CD4-positive, alpha-beta memory T cell (primary cell): ENCODE measurements around the gene ITPR2. TPM values are rescaled to one million over a fixed set of nuclear protein-coding genes. Genes with fewer than 3 reads are reported as not detected.

Experiments
- CTCF ChIA-PET: fragments of 350-600 bp; sonication (Branson Sonifier 250); formaldehyde crosslinking; loops from one replicate; lab custom pipeline; 2021; ENCODE audit warnings: inconsistent platforms; ENCODE audit not compliant: partially characterized antibody; lab: Charles Lee
- POLR2A ChIA-PET: fragments of 350-600 bp; sonication (Branson Sonifier 250); formaldehyde crosslinking; loops from one replicate; lab custom pipeline; 2021; ENCODE audit not compliant: partially characterized antibody; lab: Charles Lee
- DNase-seq, 5 donors: peaks; one replicate each; pipeline versions ENCODE4 v3.0.0 to v3.0.0-alpha.2; 2020 to 2022; ENCODE audit warnings: mixed read lengths in 1 of 5
- H3K27ac ChIP-seq: one replicate; pipeline ENCODE4 v1.7.0; 2013; ENCODE audit warnings: low read depth, low read length
- H3K27me3 ChIP-seq: 2 replicates; pipeline ENCODE4 v1.7.0; 2013; ENCODE audit warnings: mild to moderate bottlenecking, low read length, moderate library complexity; ENCODE audit not compliant: insufficient read depth
- H3K36me3 ChIP-seq: 2 replicates; pipeline ENCODE4 v1.7.0; 2013; ENCODE audit warnings: mild to moderate bottlenecking, low read length, moderate library complexity; ENCODE audit not compliant: insufficient read depth
- H3K4me1 ChIP-seq: 2 replicates; pipeline ENCODE4 v1.7.0; 2013; ENCODE audit warnings: mild to moderate bottlenecking, low read length, moderate library complexity; ENCODE audit not compliant: insufficient read depth
- H3K4me3 ChIP-seq, 2 donors: one replicate each; pipeline ENCODE4 v1.7.0; 2013; ENCODE audit warnings: low read length in 2 of 2, mild to moderate bottlenecking in 1 of 2
- H3K9me3 ChIP-seq, 2 donors: one replicate each; pipeline ENCODE4 v1.7.0; 2013; ENCODE audit warnings: low read length in 2 of 2, control low read depth in 1 of 2; ENCODE audit not compliant: control insufficient read depth in 1 of 2
- H3K27ac Mint-ChIP-seq, 7 donors: one replicate each; pipeline ENCODE4 v1.8.0; 2020 to 2021; ENCODE audit warnings: mixed read lengths in 7 of 7, mild to moderate bottlenecking in 6 of 7, inconsistent platforms in 3 of 7, moderate library complexity in 3 of 7
- H3K27me3 Mint-ChIP-seq, 2 donors: one replicate each; pipeline ENCODE4 v1.8.0; 2020 to 2021; ENCODE audit warnings: mixed read lengths in 2 of 2
- H3K36me3 Mint-ChIP-seq, 2 donors: one replicate each; pipeline ENCODE4 v1.8.0; 2020 to 2021; ENCODE audit warnings: mixed read lengths in 2 of 2, inconsistent platforms in 1 of 2, mild to moderate bottlenecking in 1 of 2
- H3K4me1 Mint-ChIP-seq, 4 donors: one replicate each; pipeline ENCODE4 v1.8.0; 2020 to 2021; ENCODE audit warnings: mixed read lengths in 4 of 4, mild to moderate bottlenecking in 1 of 4
- H3K4me3 Mint-ChIP-seq, 8 donors: one replicate each; pipeline ENCODE4 v1.8.0; 2020 to 2021; ENCODE audit warnings: mixed read lengths in 8 of 8, mild to moderate bottlenecking in 7 of 8, moderate library complexity in 6 of 8, inconsistent platforms in 3 of 8
- H3K9me3 Mint-ChIP-seq, 8 donors: one replicate each; pipeline ENCODE4 v1.8.0; 2020 to 2021; ENCODE audit warnings: mixed read lengths in 8 of 8, mild to moderate bottlenecking in 5 of 8, inconsistent platforms in 3 of 8, moderate library complexity in 1 of 8
- intact Hi-C: fragments of 100-400 bp; cut with micrococcal nuclease; formaldehyde crosslinking; loops from one replicate; pipeline ENCODE4 v1.15.1; 2023
- polyA plus RNA-seq, 2 donors: library from polyadenylated mRNA; unstranded; fragments of 300-500 nt; fragmentation: Illumina TruSeq; gene quantifications; one replicate each; pipeline ENCODE4 v1.2.3, GENCODE V29; 2021
- total RNA-seq, 2 experiments: library from RNA; stranded (reverse); gene quantifications; one replicate each; pipeline ENCODE4 v1.2.3, GENCODE V29; 2021

ITPR2 gene
- total and polyA plus RNA-seq, 4 experiments from 2014 or later = 4.7 to 55.6 (median 34.1) TPM

GRCh38 chr12:26384536-26384935 lies 448.5 kb downstream of the ITPR2 start:
- Mint-ChIP-seq H3K4me1 (no peaks in the 10 kb centered on the region), H3K27me3 (no peaks in the 10 kb centered on the region), H3K27ac (no peak overlapping the region), H3K9me3 (no peaks in the 10 kb centered on the region), H3K36me3 (peaks cover 61 to 71% of the 10 kb centered on the region in 2 donors), H3K4me3 (no peak overlapping the region)
- Histone ChIP-seq H3K4me1 (no peaks in the 10 kb centered on the region), H3K36me3 (no peaks in the 10 kb centered on the region), H3K27me3 (no peaks in the 10 kb centered on the region), H3K27ac (no peak overlapping the region), H3K9me3 (no peaks in the 10 kb centered on the region), H3K4me3 (no peak overlapping the region)
- DNase-seq = no peak
- ChIA-PET POLR2A (no interaction called here), CTCF (no interaction called here)
- intact Hi-C loops = no loop called here

DNA sequence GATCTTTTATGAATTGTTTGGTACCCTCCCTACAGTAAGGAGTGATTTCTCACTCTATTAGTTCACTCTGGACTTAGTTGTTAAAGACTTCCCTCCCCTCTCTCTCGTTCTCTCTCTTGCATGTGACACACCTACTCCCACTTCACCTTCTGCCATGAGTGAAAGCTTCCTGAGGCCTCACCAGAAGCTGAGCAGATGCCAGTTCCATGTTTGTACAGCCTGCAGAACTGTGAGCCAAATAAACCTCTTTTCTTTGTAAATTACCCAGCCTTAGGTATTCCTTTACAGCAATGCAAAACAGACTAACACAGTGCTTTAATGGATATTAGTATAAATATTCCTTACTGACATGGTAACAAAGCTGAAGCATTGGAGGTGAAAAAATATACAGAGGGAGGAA lies 450.0 kb downstream of the ITPR2 start:
- Mint-ChIP-seq H3K27me3 (no peaks in the 10 kb centered on the region), H3K27ac (no peak overlapping the region), H3K4me1 (no peaks in the 10 kb centered on the region), H3K4me3 (no peak overlapping the region), H3K9me3 (no peaks in the 10 kb centered on the region), H3K36me3 (peaks cover 53 to 64% of the 10 kb centered on the region in 2 donors)
- ChIA-PET POLR2A (no interaction called here), CTCF (no interaction called here)
- no peak overlapping the region for H3K4me3 ChIP-seq
- H3K4me1 ChIP-seq = no peaks in the 10 kb centered on the region
- no peak for DNase-seq
- no peaks in the 10 kb centered on the region for H3K9me3 ChIP-seq
- intact Hi-C loops = no loop called here
- no peak overlapping the region for H3K27ac ChIP-seq
- no peaks in the 10 kb centered on the region for H3K27me3 ChIP-seq
- H3K36me3 ChIP-seq = no peaks in the 10 kb centered on the region

GRCh38 chr12:26380897-26381296 lies 452.1 kb downstream of the ITPR2 start:
- H3K9me3 ChIP-seq = no peaks in the 10 kb centered on the region
- no peaks in the 10 kb centered on the region for H3K4me1 ChIP-seq
- Mint-ChIP-seq H3K27me3 (no peaks in the 10 kb centered on the region), H3K4me3 (no peak overlapping the region), H3K36me3 (peaks cover 34 to 53% of the 10 kb centered on the region in 2 donors), H3K27ac (no peak overlapping the region), H3K4me1 (no peaks in the 10 kb centered on the region), H3K9me3 (no peaks in the 10 kb centered on the region)
- DNase-seq = no peak
- intact Hi-C loops = no loop called here
- POLR2A ChIA-PET = no interaction called here
- H3K4me3 ChIP-seq = no peak overlapping the region
- H3K36me3 ChIP-seq = no peaks in the 10 kb centered on the region
- CTCF ChIA-PET = no interaction called here
- no peaks in the 10 kb centered on the region for H3K27me3 ChIP-seq
- no peak overlapping the region for H3K27ac ChIP-seq

DNA sequence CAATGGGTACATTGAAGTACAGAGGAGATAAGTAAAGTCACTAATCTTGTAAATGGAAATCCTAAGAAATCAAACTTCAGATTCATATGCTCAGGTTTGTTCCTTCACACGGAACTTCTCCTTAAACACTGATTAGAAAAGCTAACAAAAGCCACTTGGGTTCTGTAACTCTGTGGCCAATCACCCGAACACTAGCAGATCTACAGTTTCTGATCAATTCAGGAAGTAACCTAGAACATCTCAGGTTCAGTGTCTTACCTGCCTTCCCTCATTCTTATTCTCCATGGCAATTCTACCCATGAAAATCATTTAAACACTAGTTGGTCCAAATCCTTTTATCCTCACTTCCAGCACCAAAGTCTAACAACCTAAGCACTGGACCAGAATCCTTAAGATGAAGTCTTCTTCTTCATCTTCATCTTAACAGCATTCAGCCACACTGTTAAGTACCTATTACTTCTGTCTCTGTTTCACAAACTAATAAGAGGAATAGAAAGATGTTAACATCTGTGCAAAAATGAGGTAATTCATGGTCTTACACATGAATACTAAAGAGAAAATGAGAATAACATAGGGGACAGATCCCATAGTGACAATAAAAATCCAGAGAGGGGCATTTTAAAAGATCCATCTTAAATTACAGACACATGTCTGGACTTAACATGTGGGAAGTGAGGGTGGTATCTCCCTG lies 453.1 kb downstream of the ITPR2 start:
- no peaks in the 10 kb centered on the region for H3K4me1 ChIP-seq
- no peaks in the 10 kb centered on the region for H3K27me3 Mint-ChIP-seq
- H3K27me3 ChIP-seq = no peaks in the 10 kb centered on the region
- peaks cover 28 to 43% of the 10 kb centered on the region in 2 donors for H3K36me3 Mint-ChIP-seq
- no peaks in the 10 kb centered on the region for H3K4me1 Mint-ChIP-seq
- no peak overlapping the region for H3K4me3 ChIP-seq
- intact Hi-C loops = no loop called here
- H3K4me3 Mint-ChIP-seq = no peak overlapping the region
- H3K27ac Mint-ChIP-seq = no peak overlapping the region
- H3K27ac ChIP-seq = no peak overlapping the region
- no peak for DNase-seq
- no peaks in the 10 kb centered on the region for H3K9me3 Mint-ChIP-seq
- H3K36me3 ChIP-seq = no peaks in the 10 kb centered on the region
- CTCF ChIA-PET = no interaction called here
- H3K9me3 ChIP-seq = no peaks in the 10 kb centered on the region
- POLR2A ChIA-PET = no interaction called here

DNA sequence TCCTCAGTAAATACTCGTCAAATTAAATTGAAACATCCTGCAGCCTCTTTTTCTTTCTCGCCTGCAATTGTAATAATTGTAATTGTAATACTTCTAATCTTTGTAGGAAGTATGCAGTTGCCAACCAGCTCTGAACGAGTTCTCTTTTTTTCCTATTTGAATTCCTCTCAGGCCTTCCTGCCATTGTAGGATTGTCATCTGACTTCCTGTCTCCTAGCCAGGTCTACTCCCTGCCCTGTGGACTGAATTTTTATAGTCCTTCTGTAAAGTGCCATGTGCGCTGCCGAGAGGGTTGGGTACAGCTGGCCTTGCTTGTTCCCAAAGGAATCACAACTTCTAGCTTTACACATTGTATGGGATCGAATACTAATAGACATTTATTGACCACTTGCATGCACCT lies 454.3 kb downstream of the ITPR2 start:
- no peaks in the 10 kb centered on the region for H3K27me3 ChIP-seq
- H3K36me3 ChIP-seq = no peaks in the 10 kb centered on the region
- POLR2A ChIA-PET = interaction anchor here (0.5 kb wide), 1 partner anchor 265 kb away, joined by 3 read pairs; no protein-coding TSS in a partner anchor
- CTCF ChIA-PET = no interaction called here
- H3K9me3 ChIP-seq = no peaks in the 10 kb centered on the region
- peaks cover 20 to 38% of the 10 kb centered on the region in 2 donors for H3K36me3 Mint-ChIP-seq
- no peak overlapping the region for H3K27ac Mint-ChIP-seq
- no peak overlapping the region for H3K27ac ChIP-seq
- no peaks in the 10 kb centered on the region for H3K9me3 Mint-ChIP-seq
- no peaks in the 10 kb centered on the region for H3K4me1 ChIP-seq
- no peak overlapping the region for H3K4me3 ChIP-seq
- no peak overlapping the region for H3K4me3 Mint-ChIP-seq
- DNase-seq = no peak
- H3K4me1 Mint-ChIP-seq = no peaks in the 10 kb centered on the region
- intact Hi-C loops = no loop called here
- no peaks in the 10 kb centered on the region for H3K27me3 Mint-ChIP-seq

- no peaks in the 10 kb centered on the region for H3K27me3 ChIP-seq
Measured at GRCh38 chr12:26374934-26375680, 457.9 kb downstream of the ITPR2 start.

DNA sequence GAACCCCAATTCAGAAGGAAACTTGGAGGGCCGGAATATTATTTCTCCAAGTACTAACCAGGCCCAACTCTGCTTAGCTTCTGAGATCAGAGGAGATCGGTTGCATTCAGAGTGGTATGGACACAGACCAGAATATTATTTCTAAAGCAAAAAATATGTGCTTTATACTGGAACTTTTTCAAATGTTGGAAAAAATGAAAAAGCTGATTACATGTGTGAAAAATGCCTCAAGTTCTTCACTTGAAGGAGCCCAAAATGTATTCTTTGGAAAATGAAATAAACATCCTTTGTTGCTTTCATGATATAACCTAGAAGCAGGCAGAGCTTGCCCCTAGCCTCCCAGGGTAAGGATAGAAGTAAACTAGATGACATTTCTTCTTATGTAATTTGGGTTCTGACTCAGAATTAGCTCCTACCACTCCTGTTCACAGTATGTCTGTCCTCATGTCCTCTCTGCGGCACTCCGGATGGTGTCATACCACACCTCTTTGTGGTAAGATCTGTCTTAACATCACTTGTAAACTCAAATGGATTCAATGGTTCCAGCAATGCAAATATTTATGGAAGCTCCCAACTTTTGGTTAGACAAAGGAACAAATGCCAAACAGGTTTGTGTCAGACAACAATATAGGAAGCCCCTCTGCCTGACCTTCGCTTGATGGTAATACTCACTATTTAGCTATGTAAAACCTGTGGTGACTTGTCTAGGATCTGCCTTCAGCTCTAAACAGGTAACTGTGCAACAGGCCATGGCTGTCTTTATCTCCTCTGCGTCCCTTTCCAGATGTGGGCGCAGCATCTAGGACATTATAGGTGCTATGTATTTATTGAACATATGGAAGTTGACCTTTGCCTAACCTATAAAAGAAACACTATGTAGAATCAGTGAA lies 459.1 kb downstream of the ITPR2 start:
- Mint-ChIP-seq H3K27me3 (no peaks in the 10 kb centered on the region), H3K4me3 (no peak overlapping the region), H3K36me3 (peaks cover 17 to 39% of the 10 kb centered on the region in 2 donors), H3K4me1 (no peaks in the 10 kb centered on the region), H3K9me3 (no peaks in the 10 kb centered on the region), H3K27ac (no peak overlapping the region)
- no peaks in the 10 kb centered on the region for H3K9me3 ChIP-seq
- no peak overlapping the region for H3K4me3 ChIP-seq
- CTCF ChIA-PET = no interaction called here
- POLR2A ChIA-PET = no interaction called here
- H3K27me3 ChIP-seq = no peaks in the 10 kb centered on the region
- no peaks in the 10 kb centered on the region for H3K36me3 ChIP-seq
- intact Hi-C loops = no loop called here
- H3K4me1 ChIP-seq = no peaks in the 10 kb centered on the region
- no peak for DNase-seq
- no peak overlapping the region for H3K27ac ChIP-seq

More at GRCh38 chr12:26374934-26375680, 457.9 kb downstream of the ITPR2 start:
- H3K4me3 Mint-ChIP-seq = no peak overlapping the region
- intact Hi-C loops = no loop called here
- no peaks in the 10 kb centered on the region for H3K9me3 ChIP-seq
- H3K36me3 Mint-ChIP-seq = peaks cover 19 to 39% of the 10 kb centered on the region in 2 donors
- H3K36me3 ChIP-seq = no peaks in the 10 kb centered on the region
- CTCF ChIA-PET = no interaction called here
- no peaks in the 10 kb centered on the region for H3K27me3 Mint-ChIP-seq
- POLR2A ChIA-PET = interaction anchor here (1.1 kb wide), 1 partner anchor 18 kb away, joined by 3 read pairs; no protein-coding TSS in a partner anchor
- H3K4me1 ChIP-seq = no peaks in the 10 kb centered on the region
- no peak overlapping the region for H3K27ac ChIP-seq
- H3K4me1 Mint-ChIP-seq = no peaks in the 10 kb centered on the region
- H3K27ac Mint-ChIP-seq = no peak overlapping the region
- no peak for DNase-seq
- H3K4me3 ChIP-seq = no peak overlapping the region
- H3K9me3 Mint-ChIP-seq = no peaks in the 10 kb centered on the region
